ENCODE data around the gene BRF1.
"Not testable (repeated sequence)": the region's sequence is repeated elsewhere in the genome, so short reads cannot be mapped to it uniquely, and the experiment has no call there.

The BRF1 gene

GRCh38 chr14:105290621-105291346 lies 10.0 kb downstream of the BRF1 start:
- no peak for DNase-seq (ENCODE audit: low read depth)

GRCh38 chr14:105288936-105289335 lies 11.9 kb downstream of the BRF1 start:
- not testable (repeated sequence) for DNase-seq (ENCODE audit: low read depth)

GRCh38 chr14:105287249-105288102 lies 13.3 kb downstream of the BRF1 start:
- no peak for DNase-seq (ENCODE audit: low read depth)

GRCh38 chr14:105286759-105287144 lies 14.0 kb downstream of the BRF1 start:
- no peak for DNase-seq (ENCODE audit: low read depth)

GRCh38 chr14:105285174-105285573 lies 15.6 kb downstream of the BRF1 start:
- DNase-seq (ENCODE audit: low read depth): no peak

- no peak for DNase-seq (ENCODE audit: low read depth)
Observed at GRCh38 chr14:105283899-105284298, 16.9 kb downstream of the BRF1 start.

- no peak for DNase-seq (ENCODE audit: low read depth)
Observed at GRCh38 chr14:105283028-105283427, 17.8 kb downstream of the BRF1 start.

- no peak for DNase-seq (ENCODE audit: low read depth)
Observed at GRCh38 chr14:105282098-105282725, 18.6 kb downstream of the BRF1 start.

GRCh38 chr14:105281371-105282097 lies 19.3 kb downstream of the BRF1 start:
- no peak for DNase-seq (ENCODE audit: low read depth)

- no peak for DNase-seq (ENCODE audit: low read depth)
Observed at GRCh38 chr14:105280525-105280924, 20.3 kb downstream of the BRF1 start.

- DNase-seq (ENCODE audit: low read depth): no peak
Observed at GRCh38 chr14:105279642-105280361, 21.0 kb downstream of the BRF1 start.

- DNase-seq (ENCODE audit: low read depth): not testable (repeated sequence)
Observed at GRCh38 chr14:105277448-105277847, 23.4 kb downstream of the BRF1 start.

GRCh38 chr14:105275267-105275946 lies 25.4 kb downstream of the BRF1 start:
- no peak for DNase-seq (ENCODE audit: low read depth)

- no peak for DNase-seq (ENCODE audit: low read depth)
Observed at GRCh38 chr14:105274637-105275036, 26.2 kb downstream of the BRF1 start.

- DNase-seq (ENCODE audit: low read depth): no peak
Observed at GRCh38 chr14:105273062-105273461, 27.7 kb downstream of the BRF1 start.

- no peak for DNase-seq (ENCODE audit: low read depth)
Observed at GRCh38 chr14:105272623-105273022, 28.2 kb downstream of the BRF1 start.

GRCh38 chr14:105271224-105271890 lies 29.4 kb downstream of the BRF1 start:
- no peak for DNase-seq (ENCODE audit: low read depth)

- DNase-seq (ENCODE audit: low read depth): no peak
Observed at GRCh38 chr14:105269405-105269804, 31.4 kb downstream of the BRF1 start.

GRCh38 chr14:105268736-105269354 lies 32.0 kb downstream of the BRF1 start:
- no peak for DNase-seq (ENCODE audit: low read depth)
